Epithelial cell of prostate (primary cell): ENCODE results near the gene MRPL12.
"Not testable (repeated sequence)": the region's sequence is repeated elsewhere in the genome, so short reads cannot be mapped to it uniquely, and the experiment has no call there.

Experiments
- DNase-seq: peaks from one replicate; pipeline ENCODE4 v3.0.0-alpha.2; 2011; ENCODE audit warnings: low read depth, low spot score
- H3K27ac ChIP-seq: fragments of 450-650 bp; 2 replicates; pipeline ENCODE4 v1.5.1; 2017; ENCODE audit warnings: mild to moderate bottlenecking

MRPL12 gene

GRCh38 chr17:81702934-81703746, at the start of gene MRPL12:
TSS of gene MRPL12 (plus strand) at chr17:81703367. CDS start at chr17:81703502, 135 bp downstream.
- peak; percentile 55 for DNase-seq
- H3K27ac ChIP-seq = peak within 1 kb of the TSS; percentile 90

- no peak overlapping the region for H3K27ac ChIP-seq
- DNase-seq = no peak
Observed at GRCh38 chr17:81655378-81656117, 47.6 kb upstream of the MRPL12 start.

- no peak within 1 kb of the TSS for H3K27ac ChIP-seq
- DNase-seq = no peak
Observed at GRCh38 chr17:81656118-81656743, 46.9 kb upstream of the MRPL12 start, which contains the start of gene PDE6G. TSS of gene PDE6G (minus strand) at chr17:81656542. CDS start at chr17:81653305, 3,237 bp downstream.

GRCh38 chr17:81656835-81657234, 46.3 kb upstream of the MRPL12 start:
- no peak overlapping the region for H3K27ac ChIP-seq
- DNase-seq = no peak

- peak overlapping the region; percentile 52 for H3K27ac ChIP-seq
- no peak for DNase-seq
Observed at GRCh38 chr17:81659038-81659437, 44.1 kb upstream of the MRPL12 start.

GRCh38 chr17:81660441-81660840, 42.7 kb upstream of the MRPL12 start:
- peak overlapping the region; percentile 52 for H3K27ac ChIP-seq
- DNase-seq = no peak

- H3K27ac ChIP-seq = no peak overlapping the region
- DNase-seq = no peak
Observed at GRCh38 chr17:81662002-81662401, 41.2 kb upstream of the MRPL12 start.

- H3K27ac ChIP-seq = no peak overlapping the region
- DNase-seq = no peak
Observed at GRCh38 chr17:81664051-81664470, 39.1 kb upstream of the MRPL12 start.

GRCh38 chr17:81665205-81666091, 37.7 kb upstream of the MRPL12 start:
- H3K27ac ChIP-seq = peak overlapping the region; percentile 83
- DNase-seq = no peak

- H3K27ac ChIP-seq = peak overlapping the region; percentile 83
- no peak for DNase-seq
Observed at GRCh38 chr17:81666092-81666341, 37.1 kb upstream of the MRPL12 start.

GRCh38 chr17:81666342-81667191, 36.6 kb upstream of the MRPL12 start, which contains the start of the genes CCDC137 and OXLD1:
TSS of gene CCDC137 (plus strand) at chr17:81666737. CDS start at chr17:81666767, 30 bp downstream.
TSS of gene OXLD1 (minus strand) at chr17:81666605. CDS start at chr17:81666577, 28 bp downstream.
- peak; percentile 85 for DNase-seq
- peak within 1 kb of the TSS; percentile 83 for H3K27ac ChIP-seq

GRCh38 chr17:81667754-81668153, 35.4 kb upstream of the MRPL12 start:
- DNase-seq = no peak
- peak overlapping the region; percentile 83 for H3K27ac ChIP-seq

GRCh38 chr17:81672504-81672903, 30.7 kb upstream of the MRPL12 start:
- H3K27ac ChIP-seq = no peak overlapping the region
- DNase-seq = no peak

- DNase-seq = no peak
- no peak overlapping the region for H3K27ac ChIP-seq
Observed at GRCh38 chr17:81672954-81673353, 30.2 kb upstream of the MRPL12 start.

GRCh38 chr17:81673561-81674258, 29.5 kb upstream of the MRPL12 start:
- H3K27ac ChIP-seq = no peak overlapping the region
- no peak for DNase-seq

GRCh38 chr17:81675515-81676221, 27.5 kb upstream of the MRPL12 start:
- DNase-seq, H3K27ac ChIP-seq: not testable (repeated sequence)

GRCh38 chr17:81676906-81677305, 26.3 kb upstream of the MRPL12 start:
- no peak for DNase-seq
- no peak overlapping the region for H3K27ac ChIP-seq

- no peak overlapping the region for H3K27ac ChIP-seq
- DNase-seq = no peak
Observed at GRCh38 chr17:81680150-81680549, 23.0 kb upstream of the MRPL12 start.
